NCI-H1092 treated with DMSO at 0.1 percent for 48 hours (cell line): ENCODE data around the gene CLDN7.

ENCODE experiments used
- DNase-seq: peaks from one replicate; lab custom pipeline; 2025; lab: John Stamatoyannopoulos, UW

CLDN7 gene

DNA sequence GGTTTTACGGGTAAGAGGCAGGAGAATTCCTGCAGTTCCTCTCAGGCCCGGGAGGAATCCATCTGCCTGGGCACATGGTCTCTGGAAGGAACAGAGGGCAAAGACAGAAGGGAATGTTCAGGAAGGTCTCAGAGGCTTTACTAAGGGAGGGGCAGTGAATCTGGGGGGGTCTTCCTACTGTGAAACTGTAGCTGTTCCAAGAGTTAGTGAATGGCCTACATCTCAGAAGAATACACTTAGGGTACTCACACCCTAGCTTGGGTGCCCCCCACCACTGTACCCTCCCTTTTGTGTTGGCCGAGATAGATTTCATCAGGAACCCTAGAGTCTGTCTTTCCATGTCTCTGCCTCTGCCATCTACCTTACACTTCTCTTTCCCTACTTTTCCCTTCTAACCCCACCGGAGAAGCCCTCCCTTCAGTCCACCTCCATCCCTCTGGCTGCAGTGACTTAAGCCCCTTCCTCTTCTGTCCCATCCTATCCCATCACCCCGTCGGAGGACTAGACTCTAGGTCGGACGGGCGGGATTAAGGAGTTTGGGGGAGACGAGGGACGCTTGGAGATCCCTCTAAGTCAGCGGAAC lies 43.0 kb downstream of the CLDN7 start:
- DNase-seq: no peak

DNA sequence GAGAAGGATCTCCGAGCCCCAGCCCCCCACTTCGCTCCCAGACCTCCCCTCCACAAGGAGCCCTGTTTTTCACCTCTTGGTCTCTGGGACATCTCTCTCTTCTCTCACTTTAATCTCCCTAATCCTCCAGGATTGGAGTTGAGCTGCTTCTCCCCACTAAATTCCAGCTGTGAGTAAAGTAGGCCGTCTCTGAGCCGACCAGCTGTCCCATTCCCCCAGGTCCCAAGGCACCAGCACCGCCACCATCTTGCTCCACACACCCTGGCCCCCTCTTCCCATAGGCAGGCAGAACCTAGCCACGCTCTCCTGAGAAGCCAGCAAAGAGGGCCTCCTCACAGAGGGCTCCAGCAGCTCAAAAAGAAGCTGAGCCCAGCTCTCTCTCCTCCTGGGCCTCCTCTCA lies 43.5 kb downstream of the CLDN7 start:
- DNase-seq: no peak

DNA sequence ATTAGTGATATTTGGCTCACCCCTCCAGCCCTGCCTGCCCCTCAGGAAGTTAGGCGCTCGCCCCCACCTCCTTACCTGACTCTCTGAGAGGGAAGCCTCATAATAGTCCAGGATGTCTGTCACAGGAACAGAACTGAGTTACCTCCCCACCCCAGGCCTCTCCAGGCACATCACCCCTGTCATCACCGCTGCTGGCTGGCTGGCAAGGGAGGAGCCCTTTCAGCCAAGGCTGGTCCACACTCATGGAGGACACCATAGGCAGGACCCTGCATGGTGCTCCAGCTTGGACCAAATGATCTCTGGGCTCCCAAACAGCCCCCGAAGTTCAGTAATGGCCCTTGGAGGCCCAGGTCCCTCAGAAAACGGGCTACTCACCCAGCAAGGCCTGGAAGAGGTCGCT lies 44.1 kb downstream of the CLDN7 start:
- no peak for DNase-seq

DNA sequence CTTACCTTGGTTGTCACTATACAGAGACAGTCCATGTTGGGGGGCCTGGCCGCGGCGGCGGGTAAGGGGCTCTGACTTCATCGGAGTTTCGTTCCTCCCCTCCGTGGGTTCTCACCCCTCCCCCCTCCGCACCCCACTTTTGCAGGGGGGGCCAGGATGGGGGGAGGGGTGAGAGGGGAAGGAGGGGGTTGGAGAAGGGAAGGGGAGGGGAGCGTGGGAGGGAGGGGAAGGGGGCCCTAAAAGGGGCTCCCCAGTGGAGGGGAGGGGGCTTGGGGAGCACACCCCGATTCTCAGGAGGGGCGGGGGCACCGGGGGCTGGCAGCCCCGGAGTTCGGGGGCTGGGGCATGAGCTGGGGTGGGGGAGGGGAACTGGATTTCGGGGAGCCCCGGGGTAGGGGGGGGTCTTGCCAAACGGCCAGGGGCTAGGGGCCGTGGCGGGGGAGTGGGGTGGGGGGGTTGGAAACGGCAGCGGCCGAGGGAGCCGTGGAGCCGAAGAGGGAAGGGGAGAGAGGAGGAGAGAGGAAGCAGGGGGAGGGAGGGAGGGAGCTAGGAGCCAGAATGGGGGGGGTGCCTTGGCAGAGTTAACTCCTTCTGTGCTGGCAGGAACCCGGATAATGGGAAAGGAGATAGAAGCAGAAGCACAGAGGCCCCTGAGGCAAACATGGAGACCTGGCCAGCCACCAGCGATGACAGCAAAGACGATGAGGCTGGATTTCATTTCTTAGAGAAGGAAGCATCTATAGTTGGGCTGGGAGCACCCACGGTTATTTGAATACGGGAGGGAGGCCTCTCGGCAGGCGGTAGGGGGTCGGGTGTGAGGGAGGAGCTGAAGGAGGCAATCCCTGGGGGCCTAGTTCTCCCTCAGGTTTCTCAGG lies 44.9 kb downstream of the CLDN7 start:
- no peak for DNase-seq

DNA sequence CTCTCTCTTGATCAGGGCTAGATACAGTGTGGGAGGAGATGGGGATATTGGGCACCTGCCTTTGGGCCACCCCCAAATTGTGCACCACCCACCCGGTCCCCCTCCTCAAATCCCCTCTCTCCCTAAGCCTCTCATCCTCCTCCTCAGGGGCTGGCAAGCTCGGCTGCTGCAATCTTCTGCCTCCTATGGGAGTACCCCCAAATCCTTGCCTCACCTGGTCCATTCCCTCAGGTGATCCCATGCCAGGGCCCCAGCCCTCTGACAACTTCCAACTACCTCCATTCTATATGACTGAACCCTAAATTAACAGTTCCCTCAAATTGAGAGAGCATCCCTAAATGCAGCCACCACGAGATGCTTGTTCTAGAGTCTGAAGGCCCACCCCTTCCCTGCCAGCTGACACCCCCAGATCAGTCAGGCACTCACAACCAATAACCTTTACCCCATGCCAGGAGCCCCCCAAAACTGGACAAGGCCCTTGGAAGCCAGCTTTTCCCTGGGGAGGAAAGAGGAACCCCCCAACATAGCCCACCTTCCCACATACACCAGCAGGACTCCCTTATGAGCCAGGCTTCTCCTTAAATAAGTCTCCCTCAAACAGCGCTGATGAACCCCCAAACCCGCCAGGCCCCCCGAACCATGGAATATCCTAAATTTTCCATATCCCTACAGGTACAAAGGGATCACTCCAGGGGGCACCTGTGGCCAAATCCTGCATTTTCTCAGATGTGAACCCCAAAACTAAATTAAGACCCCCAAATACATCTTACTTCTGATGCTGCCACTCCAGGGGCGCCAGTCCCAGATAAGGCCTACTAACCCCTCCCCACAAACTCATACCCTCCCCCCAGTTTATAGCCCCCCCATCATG lies 45.8 kb downstream of the CLDN7 start:
- no peak for DNase-seq

DNA sequence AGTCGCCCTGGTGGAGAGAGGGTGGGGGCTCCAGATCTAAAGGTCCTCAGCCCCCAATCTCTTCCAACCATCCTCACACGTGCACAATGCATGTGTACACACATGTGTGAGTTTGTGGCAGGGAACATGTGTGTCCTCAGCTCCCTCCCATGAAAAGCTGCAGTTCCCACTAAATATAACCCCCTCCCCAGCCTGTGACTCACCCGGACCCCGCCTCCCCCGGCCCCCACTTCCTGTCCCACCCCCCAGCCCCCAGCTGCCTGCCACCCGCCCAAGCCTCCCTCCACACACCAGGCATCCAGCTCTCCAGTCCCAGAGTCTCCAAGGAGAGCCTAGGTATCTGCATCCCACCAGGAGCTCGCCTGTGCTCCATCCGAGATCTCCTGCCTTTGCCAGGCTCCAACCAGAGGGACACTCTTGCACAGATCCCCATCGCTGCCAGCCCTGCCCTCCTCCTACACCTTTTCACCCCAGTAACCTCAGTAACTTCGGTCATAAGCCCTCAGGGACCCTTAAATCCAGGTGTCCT lies 46.6 kb downstream of the CLDN7 start:
- DNase-seq: no peak

DNA sequence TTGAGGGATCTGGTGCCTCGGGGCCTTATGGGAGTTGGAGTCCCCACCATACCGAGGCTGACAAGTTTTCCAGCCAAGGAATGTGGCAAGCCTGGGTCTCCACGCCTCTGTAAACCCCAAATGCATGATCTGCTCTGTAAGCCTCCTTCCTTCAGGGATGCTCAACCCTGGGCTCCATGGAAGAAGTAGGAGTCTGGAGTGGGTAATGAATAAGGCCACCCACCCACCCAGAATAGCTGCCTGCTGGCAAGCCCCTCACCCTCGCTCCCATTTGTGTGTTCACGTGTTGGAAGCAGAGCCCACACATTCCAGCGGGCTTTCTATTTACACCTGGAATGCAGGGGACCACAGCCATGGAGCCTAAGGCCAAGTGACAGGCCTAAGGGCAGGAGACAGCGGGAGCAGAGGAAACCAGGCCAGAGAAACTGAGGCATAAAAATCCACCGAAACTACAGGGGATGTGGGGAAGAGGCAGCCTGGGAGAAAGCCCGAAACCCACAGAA lies 47.1 kb downstream of the CLDN7 start:
- DNase-seq: no peak

DNA sequence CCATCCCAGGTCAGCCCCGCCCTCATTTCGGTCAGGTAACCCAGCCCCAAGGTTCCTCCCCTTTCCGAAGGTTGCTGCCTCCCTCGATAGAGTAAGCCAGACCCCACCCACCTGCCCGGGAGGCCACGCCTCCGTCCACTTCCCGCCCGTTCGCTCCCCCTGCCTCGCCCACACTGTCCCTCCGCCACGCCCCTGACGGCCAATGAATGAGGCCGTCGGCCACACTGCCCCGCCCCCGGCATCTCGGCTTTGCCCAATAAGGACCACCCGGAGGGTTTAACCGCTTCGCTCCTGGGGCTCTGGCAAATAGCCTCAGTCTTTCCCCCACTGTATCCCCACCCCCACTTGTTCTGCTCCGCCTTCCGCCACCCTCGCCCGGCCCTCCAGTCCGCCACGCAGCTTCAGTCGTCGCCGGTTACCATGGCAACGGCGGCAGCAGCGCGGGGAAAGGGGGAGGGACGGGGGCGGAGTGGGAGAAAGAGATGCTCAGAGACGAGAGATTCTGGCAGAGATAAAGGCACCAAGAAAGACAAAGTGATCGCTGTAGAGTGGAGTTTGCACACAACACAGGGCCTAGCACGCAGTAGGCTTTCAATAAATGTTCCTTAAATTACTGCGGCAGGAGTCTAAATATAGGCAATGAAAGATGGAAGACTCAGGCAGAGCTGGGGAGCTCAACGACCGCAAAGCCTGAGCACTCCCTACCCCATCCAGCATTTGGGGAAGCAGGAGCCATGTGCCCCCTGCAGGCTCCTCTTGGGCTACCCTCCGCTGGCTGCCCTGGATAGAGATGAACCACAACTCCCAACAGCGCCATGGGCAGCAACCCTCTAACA lies 47.8 kb downstream of the CLDN7 start:
- DNase-seq: peak; percentile 93

DNA sequence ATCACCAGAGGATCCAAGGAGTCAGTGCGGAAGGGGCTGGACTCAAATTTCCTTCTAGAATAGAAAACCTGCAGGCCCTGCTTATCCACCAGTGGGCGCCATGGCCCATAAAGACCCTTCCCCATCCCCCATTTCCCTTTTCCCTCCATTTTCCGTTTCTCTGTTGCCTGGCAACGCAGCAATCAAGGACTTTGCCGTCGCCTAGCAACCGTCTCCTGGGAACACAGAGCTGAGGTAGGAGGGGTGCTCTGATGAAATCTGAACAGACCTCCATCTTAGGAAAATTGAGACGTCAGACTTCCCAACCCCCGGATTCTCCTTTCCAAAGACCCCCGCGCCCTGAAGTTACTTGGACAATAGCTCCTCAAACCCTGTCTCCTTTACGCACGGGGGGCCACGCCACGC lies 48.4 kb downstream of the CLDN7 start:
- peak; percentile 93 for DNase-seq

DNA sequence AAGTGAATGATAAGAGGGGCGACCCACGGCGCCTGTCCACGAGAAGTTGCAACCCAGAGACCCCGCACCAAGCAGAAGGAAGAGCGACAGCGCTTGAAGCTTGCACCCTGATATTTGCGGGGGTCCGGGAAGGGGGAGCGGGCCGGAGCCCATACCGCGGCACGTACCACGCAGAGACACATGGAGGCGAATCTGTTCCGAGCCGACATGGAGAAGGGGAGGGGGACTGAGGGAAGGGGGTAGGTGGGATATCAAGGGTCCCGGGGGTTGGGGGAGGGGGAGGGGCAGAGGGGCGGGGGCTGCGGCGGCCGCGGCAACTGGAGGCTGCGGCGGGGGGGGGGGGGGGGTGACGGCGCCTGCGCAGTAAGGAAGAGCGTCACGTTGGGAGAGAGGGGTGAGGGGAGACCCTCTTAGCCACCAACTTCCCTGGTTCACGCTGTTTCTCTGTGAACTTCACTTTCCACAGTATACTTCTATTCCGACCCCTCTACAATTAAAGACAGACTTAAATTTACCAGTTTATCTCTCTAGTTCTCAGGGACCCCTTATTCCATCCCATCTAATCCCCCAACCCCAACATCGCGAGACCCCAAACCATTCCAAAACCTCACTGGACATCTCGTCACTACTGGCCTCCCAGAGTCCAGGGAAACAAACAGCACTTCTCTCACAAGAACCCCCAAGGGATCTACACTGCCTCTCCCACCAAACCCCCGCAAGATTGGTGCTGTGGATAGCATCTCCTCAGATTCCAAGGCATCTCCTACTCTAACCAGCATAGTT lies 50.6 kb downstream of the CLDN7 start:
- no peak for DNase-seq
